Osteoblast (primary cell): ENCODE results near the gene PEG3. TPM values are rescaled to one million over a fixed set of nuclear protein-coding genes. Genes with fewer than 3 reads are reported as not detected.

Source experiments
- DNase-seq: peaks from one replicate; pipeline ENCODE4 v3.0.0; 2011; ENCODE audit warnings: low spot score, mixed read lengths; ENCODE audit not compliant: insufficient read length; ENCODE audit errors: missing footprints
- H2AFZ ChIP-seq: 2 replicates; pipeline ENCODE4 v1.6.0; 2011; ENCODE audit warnings: mild to moderate bottlenecking, low read length
- H3K27ac ChIP-seq: 2 replicates; pipeline ENCODE4 v1.5.1; 2011; ENCODE audit warnings: mild to moderate bottlenecking, low read depth, low read length, moderate library complexity
- H3K27me3 ChIP-seq: 2 replicates; pipeline ENCODE4 v1.6.0; 2012; ENCODE audit warnings: mild to moderate bottlenecking, control low read depth, inconsistent platforms, low read length, moderate library complexity; ENCODE audit not compliant: insufficient read depth
- H3K36me3 ChIP-seq: 2 replicates; pipeline ENCODE4 v1.5.1; 2011; ENCODE audit warnings: mild to moderate bottlenecking, low read length, control low read depth, moderate library complexity; ENCODE audit not compliant: insufficient read depth
- H3K4me1 ChIP-seq: 2 replicates; pipeline ENCODE4 v1.5.1; 2011; ENCODE audit warnings: mild to moderate bottlenecking, low read length, control low read depth, moderate library complexity; ENCODE audit not compliant: insufficient read depth
- H3K4me2 ChIP-seq: 2 replicates; pipeline ENCODE4 v1.6.0; 2011; ENCODE audit warnings: mild to moderate bottlenecking, low read length; ENCODE audit not compliant: insufficient read depth
- H3K4me3 ChIP-seq: fragments of 200-600 bp; sonication (generic); 3 replicates; pipeline ENCODE4 v1.5.1; 2012; ENCODE audit warnings: mild to moderate bottlenecking, low read length, inconsistent platforms; ENCODE audit not compliant: insufficient read depth
- H3K79me2 ChIP-seq: 2 replicates; pipeline ENCODE4 v1.6.0; 2012; ENCODE audit warnings: mild to moderate bottlenecking, low read length, control low read depth, inconsistent platforms; ENCODE audit not compliant: insufficient read depth
- H3K9me3 ChIP-seq: 2 replicates; pipeline ENCODE4 v1.5.1; 2011; ENCODE audit warnings: low read depth, low read length, control low read depth
- H4K20me1 ChIP-seq: 2 replicates; pipeline ENCODE4 v1.6.0; 2012; ENCODE audit warnings: mild to moderate bottlenecking, low read length, control low read depth; ENCODE audit not compliant: insufficient read depth
- total RNA-seq: library from RNA; depleted of rRNA; stranded (reverse); fragments of >200 nt; gene quantifications from 2 replicates; pipeline ENCODE4 v1.2.3, GENCODE V29; 2012
- TF ChIP-seq, protein P1 (sequence below): IDR thresholded peaks from 2 replicates; pipeline ENCODE4 v1.5.1; 2011; ENCODE audit warnings: mild to moderate bottlenecking, low read depth, low read length, moderate library complexity; ENCODE audit errors: extremely low read depth

PEG3 gene
- total RNA-seq, 1 donor = 1.8 TPM

DNA sequence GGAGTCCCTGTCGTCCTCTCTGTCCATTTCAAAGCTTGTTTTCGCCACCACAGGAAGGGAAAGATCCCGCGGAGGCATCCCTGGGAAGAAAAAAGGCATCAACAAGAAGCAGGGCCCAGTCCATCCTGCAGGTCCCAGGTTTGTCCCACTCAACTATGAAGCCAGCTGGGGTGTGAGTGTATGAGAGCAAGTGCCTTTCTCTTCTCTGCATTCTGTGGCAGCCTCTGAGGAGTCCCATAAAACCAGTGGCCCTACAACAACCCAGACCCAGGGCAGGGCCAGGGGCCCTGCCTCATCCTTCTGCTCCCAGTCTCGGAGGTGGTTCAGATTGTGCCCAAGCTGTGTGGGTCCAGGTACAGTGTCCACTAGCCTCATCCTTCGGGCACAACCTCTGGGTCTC, 18.9 kb downstream of the PEG3 start:
- TF ChIP-seq, protein P1, sequence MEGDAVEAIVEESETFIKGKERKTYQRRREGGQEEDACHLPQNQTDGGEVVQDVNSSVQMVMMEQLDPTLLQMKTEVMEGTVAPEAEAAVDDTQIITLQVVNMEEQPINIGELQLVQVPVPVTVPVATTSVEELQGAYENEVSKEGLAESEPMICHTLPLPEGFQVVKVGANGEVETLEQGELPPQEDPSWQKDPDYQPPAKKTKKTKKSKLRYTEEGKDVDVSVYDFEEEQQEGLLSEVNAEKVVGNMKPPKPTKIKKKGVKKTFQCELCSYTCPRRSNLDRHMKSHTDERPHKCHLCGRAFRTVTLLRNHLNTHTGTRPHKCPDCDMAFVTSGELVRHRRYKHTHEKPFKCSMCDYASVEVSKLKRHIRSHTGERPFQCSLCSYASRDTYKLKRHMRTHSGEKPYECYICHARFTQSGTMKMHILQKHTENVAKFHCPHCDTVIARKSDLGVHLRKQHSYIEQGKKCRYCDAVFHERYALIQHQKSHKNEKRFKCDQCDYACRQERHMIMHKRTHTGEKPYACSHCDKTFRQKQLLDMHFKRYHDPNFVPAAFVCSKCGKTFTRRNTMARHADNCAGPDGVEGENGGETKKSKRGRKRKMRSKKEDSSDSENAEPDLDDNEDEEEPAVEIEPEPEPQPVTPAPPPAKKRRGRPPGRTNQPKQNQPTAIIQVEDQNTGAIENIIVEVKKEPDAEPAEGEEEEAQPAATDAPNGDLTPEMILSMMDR = no peak
- Histone ChIP-seq H3K4me1 (no peaks in the 10 kb centered on the region), H3K4me3 (no peak overlapping the region), H2AFZ (no peak overlapping the region), H3K27ac (no peak overlapping the region), H3K36me3 (no peaks in the 10 kb centered on the region), H3K9me3 (peaks cover 3% of the 10 kb centered on the region), H4K20me1 (no peaks in the 10 kb centered on the region), H3K27me3 (no peaks in the 10 kb centered on the region), H3K4me2 (no peak overlapping the region), H3K79me2 (no peaks in the 10 kb centered on the region)
- DNase-seq = no peak

DNA sequence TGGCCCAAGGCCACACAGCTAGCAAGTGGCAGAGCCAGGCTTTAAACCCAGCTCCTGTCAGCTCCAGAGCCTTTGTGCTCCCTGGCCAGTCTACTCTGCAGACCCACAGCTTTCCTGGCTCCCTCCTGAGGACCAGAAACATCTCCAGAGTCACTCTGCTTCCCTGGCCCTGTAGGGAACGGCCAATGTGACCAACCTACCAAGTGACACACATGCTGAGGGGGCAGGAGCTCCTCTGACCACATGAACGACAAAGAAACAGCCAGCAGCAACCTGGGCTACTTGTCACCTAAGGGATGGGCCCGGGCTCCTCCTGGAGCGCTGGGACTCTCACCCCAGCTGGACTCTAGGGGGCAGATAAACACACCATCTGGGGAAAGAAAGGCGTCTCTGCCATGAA, 19.3 kb downstream of the PEG3 start:
- H3K36me3 ChIP-seq = no peaks in the 10 kb centered on the region
- H2AFZ ChIP-seq = no peak overlapping the region
- no peaks in the 10 kb centered on the region for H3K4me1 ChIP-seq
- no peaks in the 10 kb centered on the region for H3K27me3 ChIP-seq
- H4K20me1 ChIP-seq = no peaks in the 10 kb centered on the region
- H3K4me2 ChIP-seq = no peak overlapping the region
- TF ChIP-seq, protein P1 = no peak
- H3K9me3 ChIP-seq = peaks cover 4% of the 10 kb centered on the region
- no peak for DNase-seq
- H3K79me2 ChIP-seq = no peaks in the 10 kb centered on the region
- no peak overlapping the region for H3K27ac ChIP-seq
- no peak overlapping the region for H3K4me3 ChIP-seq

DNA sequence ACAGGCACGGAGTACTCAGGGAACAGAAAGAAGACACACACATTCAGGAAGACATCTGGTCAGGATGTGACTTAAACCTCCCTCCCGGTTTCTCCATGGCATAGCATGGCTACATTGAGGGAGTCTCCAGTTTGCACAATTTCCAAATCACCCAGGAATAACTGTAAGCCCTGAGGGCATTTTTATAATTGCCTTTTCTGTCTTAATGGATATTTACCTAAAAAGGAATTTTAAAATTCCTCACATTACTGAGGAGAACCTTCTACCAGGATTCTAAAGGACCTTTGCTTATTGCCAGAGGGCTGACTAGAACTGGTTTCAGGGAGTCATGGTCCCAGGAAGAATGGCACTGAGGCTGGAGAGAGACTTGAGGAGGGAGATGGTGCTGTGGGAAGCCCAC, 21.4 kb downstream of the PEG3 start:
- no peaks in the 10 kb centered on the region for H3K79me2 ChIP-seq
- H3K9me3 ChIP-seq = peaks cover 4% of the 10 kb centered on the region
- H3K27me3 ChIP-seq = no peaks in the 10 kb centered on the region
- no peaks in the 10 kb centered on the region for H3K36me3 ChIP-seq
- TF ChIP-seq, protein P1 = no peak
- no peaks in the 10 kb centered on the region for H3K4me1 ChIP-seq
- no peak overlapping the region for H2AFZ ChIP-seq
- H3K27ac ChIP-seq = no peak overlapping the region
- H3K4me2 ChIP-seq = no peak overlapping the region
- no peaks in the 10 kb centered on the region for H4K20me1 ChIP-seq
- DNase-seq = no peak
- no peak overlapping the region for H3K4me3 ChIP-seq

DNA sequence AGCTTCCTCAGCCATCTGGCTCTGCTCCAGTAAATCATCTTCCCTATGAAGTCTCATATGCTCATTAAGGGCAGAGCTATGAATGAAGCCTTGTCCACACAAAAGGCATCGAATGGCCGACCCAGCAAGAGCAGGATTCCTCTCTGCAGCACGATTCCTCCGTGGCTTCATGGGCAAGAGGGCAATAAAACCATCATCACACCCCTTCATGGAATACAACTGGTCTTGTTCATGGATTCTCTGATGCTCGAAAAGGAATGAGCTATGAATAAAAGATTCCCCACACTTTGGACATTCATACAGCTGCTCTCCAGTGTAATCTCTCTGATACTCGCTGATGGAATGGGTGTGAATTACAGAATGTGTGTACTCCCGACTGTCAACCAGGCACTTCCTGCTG, 25.9 kb downstream of the PEG3 start:
- Histone ChIP-seq H2AFZ (no peak overlapping the region), H3K4me1 (no peaks in the 10 kb centered on the region), H3K4me3 (no peak overlapping the region), H3K9me3 (peaks cover 4% of the 10 kb centered on the region), H3K79me2 (no peaks in the 10 kb centered on the region), H4K20me1 (no peaks in the 10 kb centered on the region), H3K36me3 (no peaks in the 10 kb centered on the region), H3K27me3 (no peaks in the 10 kb centered on the region), H3K27ac (no peak overlapping the region), H3K4me2 (no peak overlapping the region)
- TF ChIP-seq, protein P1 = no peak
- DNase-seq = no peak
